Osteocyte (in vitro differentiated cells): ENCODE measurements around the gene FBXO38. TPM values are rescaled to one million over a fixed set of nuclear protein-coding genes. Genes with fewer than 3 reads are reported as not detected.
A peak's percentile ranks its signal among the peaks of the same experiment; 100 is the strongest.

ENCODE experiments used
- DNase-seq: peaks from one replicate; pipeline ENCODE4 v3.0.0; 2021; ENCODE audit warnings: mixed read lengths; ENCODE audit not compliant: unreplicated experiment; ENCODE audit errors: extremely low spot score
- H3K27ac Mint-ChIP-seq: one replicate; pipeline ENCODE4 v1.8.0; 2021; ENCODE audit warnings: mild to moderate bottlenecking, mixed read lengths; ENCODE audit not compliant: unreplicated experiment
- H3K27me3 Mint-ChIP-seq: one replicate; pipeline ENCODE4 v1.8.0; 2021; ENCODE audit warnings: mixed read lengths; ENCODE audit not compliant: unreplicated experiment
- H3K36me3 Mint-ChIP-seq: one replicate; pipeline ENCODE4 v1.8.0; 2021; ENCODE audit warnings: mixed read lengths; ENCODE audit not compliant: unreplicated experiment
- H3K4me1 Mint-ChIP-seq: one replicate; pipeline ENCODE4 v1.8.0; 2021; ENCODE audit warnings: mixed read lengths; ENCODE audit not compliant: unreplicated experiment
- H3K4me3 Mint-ChIP-seq: one replicate; pipeline ENCODE4 v1.8.0; 2021; ENCODE audit warnings: mild to moderate bottlenecking, moderate library complexity, mixed read lengths; ENCODE audit not compliant: unreplicated experiment
- H3K9me3 Mint-ChIP-seq: one replicate; pipeline ENCODE4 v1.8.0; 2021; ENCODE audit warnings: mixed read lengths; ENCODE audit not compliant: unreplicated experiment
- total RNA-seq: library from RNA; stranded (reverse); gene quantifications from 2 replicates; pipeline ENCODE4 v1.2.1, GENCODE V29; 2021
- TF ChIP-seq, protein P1 (sequence below): fragments of 200-600 bp; sonication (generic); IDR thresholded peaks from 2 replicates; pipeline ENCODE4 v1.5.0; 2021; ENCODE audit warnings: antibody characterized with exemption, mild to moderate bottlenecking, moderate library complexity

Gene FBXO38
- total RNA-seq, 1 donor from 2014 or later, result 50.1 TPM

DNA sequence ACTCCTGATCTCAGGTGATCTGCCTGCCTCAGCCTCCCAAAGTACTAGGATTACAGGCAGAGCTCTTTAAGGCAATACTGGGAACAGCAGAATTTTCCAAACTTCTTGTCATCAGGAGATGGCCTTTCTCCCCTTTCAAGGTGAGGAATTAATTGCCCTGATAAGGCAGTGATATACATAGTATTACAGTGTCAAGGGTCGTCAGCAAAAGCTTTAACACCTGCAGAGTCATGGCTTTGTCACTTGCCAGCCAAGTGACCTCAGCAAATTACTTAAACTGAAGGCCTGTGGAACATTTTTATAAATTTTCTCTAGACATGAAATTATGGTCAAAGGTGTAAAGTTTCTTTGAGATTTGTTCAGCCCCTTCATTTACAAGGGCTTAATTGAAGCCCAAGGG, 59.5 kb downstream of the FBXO38 start:
- no peaks in the 10 kb centered on the region for H3K9me3 Mint-ChIP-seq

DNA sequence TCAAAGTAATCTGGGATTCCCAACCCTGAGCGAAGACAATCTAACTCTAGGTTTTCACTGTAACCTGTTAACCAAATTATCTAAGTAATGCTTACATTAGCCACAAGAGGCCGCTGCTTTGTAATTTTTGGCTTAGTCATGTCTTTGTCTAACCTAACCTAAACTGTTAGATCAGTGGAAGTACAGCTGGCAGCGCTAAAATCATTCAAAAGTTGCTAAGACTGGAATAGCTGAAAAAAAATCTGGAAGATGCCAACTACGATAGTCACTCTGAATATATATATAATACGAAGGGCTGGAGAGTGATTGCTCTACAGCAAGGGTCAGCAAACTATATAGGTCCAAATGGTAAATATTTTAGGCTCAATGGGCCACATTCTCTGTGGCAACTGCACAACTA, 60.2 kb downstream of the FBXO38 start:
- TF ChIP-seq, protein P1, sequence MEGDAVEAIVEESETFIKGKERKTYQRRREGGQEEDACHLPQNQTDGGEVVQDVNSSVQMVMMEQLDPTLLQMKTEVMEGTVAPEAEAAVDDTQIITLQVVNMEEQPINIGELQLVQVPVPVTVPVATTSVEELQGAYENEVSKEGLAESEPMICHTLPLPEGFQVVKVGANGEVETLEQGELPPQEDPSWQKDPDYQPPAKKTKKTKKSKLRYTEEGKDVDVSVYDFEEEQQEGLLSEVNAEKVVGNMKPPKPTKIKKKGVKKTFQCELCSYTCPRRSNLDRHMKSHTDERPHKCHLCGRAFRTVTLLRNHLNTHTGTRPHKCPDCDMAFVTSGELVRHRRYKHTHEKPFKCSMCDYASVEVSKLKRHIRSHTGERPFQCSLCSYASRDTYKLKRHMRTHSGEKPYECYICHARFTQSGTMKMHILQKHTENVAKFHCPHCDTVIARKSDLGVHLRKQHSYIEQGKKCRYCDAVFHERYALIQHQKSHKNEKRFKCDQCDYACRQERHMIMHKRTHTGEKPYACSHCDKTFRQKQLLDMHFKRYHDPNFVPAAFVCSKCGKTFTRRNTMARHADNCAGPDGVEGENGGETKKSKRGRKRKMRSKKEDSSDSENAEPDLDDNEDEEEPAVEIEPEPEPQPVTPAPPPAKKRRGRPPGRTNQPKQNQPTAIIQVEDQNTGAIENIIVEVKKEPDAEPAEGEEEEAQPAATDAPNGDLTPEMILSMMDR, result peak; percentile 75
- H3K9me3 Mint-ChIP-seq, result no peaks in the 10 kb centered on the region
- no peak for DNase-seq
- no peaks in the 10 kb centered on the region for H3K4me1 Mint-ChIP-seq
- no peak overlapping the region for H3K4me3 Mint-ChIP-seq
- peaks cover 4% of the 10 kb centered on the region for H3K27me3 Mint-ChIP-seq
- H3K36me3 Mint-ChIP-seq, result peaks cover 23% of the 10 kb centered on the region
- H3K27ac Mint-ChIP-seq, result no peak overlapping the region

More for the DNA sequence above, 59.5 kb downstream of the FBXO38 start:
- Mint-ChIP-seq H3K4me3 (no peak overlapping the region), H3K36me3 (peaks cover 24% of the 10 kb centered on the region), H3K27ac (no peak overlapping the region), H3K4me1 (no peaks in the 10 kb centered on the region), H3K27me3 (peaks cover 2% of the 10 kb centered on the region)
- DNase-seq, result no peak
- TF ChIP-seq, protein P1, result no peak

DNA sequence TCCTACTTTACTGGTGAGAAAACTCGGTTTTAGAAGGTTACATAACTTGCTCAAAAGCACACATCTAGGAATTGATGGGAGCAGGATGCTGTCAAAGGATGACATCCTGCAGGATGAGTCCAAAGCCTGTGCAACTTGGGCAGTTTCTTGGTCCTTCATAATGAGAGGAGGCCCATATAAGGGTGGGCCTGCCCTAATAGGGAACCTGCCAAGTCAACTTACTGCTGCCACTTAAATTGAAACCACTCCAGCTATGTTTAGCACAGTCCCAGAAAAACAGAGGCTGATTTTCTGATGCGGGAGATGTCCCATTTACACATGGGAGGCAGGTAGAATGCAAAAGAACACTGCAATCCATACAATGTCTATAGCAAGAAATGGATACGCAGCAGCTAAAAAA, 61.8 kb downstream of the FBXO38 start:
- TF ChIP-seq, protein P1, result no peak
- Mint-ChIP-seq H3K27ac (no peak overlapping the region), H3K27me3 (peaks cover 13% of the 10 kb centered on the region), H3K9me3 (no peaks in the 10 kb centered on the region), H3K4me1 (no peaks in the 10 kb centered on the region), H3K36me3 (peaks cover 12% of the 10 kb centered on the region), H3K4me3 (no peak overlapping the region)
- DNase-seq, result no peak

DNA sequence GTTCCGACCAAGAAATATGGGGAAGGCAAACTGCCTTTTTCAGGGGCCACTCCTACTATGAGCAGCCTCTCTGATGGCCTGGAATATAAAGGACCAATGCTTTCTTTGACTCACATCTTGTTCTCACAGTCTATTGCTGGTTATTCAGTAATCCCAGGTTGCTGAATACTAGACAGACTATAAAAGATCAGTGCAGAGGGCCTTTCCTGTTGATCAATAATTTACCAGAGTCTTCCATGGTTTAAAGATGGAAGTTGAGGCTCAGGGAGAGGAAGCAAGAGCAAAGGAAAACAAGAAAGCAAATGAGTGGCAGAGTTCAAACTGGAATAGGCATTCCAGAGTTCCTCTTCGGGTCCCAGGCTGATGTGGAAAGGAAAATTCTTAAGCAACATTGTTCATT, 62.9 kb downstream of the FBXO38 start:
- Mint-ChIP-seq H3K27me3 (peaks cover 18% of the 10 kb centered on the region), H3K27ac (no peak overlapping the region), H3K36me3 (peaks cover 7% of the 10 kb centered on the region), H3K9me3 (no peaks in the 10 kb centered on the region), H3K4me3 (no peak overlapping the region), H3K4me1 (no peaks in the 10 kb centered on the region)
- TF ChIP-seq, protein P1, result no peak
- DNase-seq, result no peak

DNA sequence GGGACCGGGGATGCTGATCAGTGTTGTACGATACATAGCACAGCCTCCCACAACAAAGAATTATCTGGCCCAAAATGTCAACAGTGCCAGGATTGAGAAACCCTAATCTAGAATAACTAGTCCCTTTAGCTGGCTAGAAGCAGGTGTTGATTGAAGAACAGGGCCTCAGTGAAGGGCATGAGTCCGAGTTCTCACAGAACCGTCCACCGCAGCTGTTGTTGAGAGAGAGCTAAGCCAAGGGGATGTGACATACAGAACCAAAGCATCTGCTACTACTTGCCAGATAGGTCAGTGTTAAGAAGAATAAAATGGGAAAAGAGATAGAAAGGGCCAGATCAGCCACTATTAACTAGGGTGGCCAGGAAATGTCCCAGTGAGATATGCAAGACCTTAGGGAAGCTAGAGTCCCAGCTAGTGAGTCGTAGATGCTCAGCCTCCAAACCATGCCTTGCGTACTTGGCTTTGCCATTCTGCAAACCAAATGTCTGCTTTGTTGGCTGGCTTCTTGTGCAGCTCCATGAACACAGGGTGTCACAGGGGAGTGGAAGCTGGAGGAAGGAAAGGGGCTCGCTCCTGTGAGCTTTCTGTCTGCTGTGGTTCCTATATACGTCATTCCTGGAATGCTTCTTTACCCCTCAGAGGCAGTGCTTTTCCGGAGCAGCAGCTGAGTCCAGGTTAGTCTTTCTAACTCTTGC, 68.9 kb downstream of the FBXO38 start:
- Mint-ChIP-seq H3K4me3 (no peak overlapping the region), H3K27ac (no peak overlapping the region), H3K4me1 (no peaks in the 10 kb centered on the region), H3K36me3 (no peaks in the 10 kb centered on the region), H3K27me3 (peaks cover 43% of the 10 kb centered on the region), H3K9me3 (no peaks in the 10 kb centered on the region)
- TF ChIP-seq, protein P1, result no peak
- DNase-seq, result no peak
